ENCODE results near the gene RSF1.

DNA sequence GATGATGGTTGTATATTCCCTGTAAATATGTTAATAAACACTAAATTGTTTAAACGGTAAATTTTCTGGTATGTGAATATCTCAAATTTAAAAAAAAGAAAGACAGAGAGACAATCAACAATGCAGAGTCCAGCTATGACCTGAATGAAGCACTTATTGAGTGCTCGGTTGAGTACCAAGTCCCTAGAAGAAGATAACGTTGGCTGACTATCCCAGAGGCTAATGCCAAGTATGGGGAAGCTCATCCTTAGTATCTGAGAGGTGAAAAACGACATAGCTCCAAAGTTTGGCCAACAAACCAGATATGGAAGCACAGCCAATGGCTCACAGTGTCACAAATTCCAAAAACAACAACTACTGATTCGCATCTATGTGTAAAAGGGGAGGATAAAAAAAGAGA is 71.3 kb downstream of the RSF1 start:
- TF ChIP-seq EZH2 (IDR thresholded peaks at IDR 0.05; ENCODE audit: borderline replicate concordance, low read length) (no peak), CTCF (conservative IDR thresholded peaks at IDR 0.05 in 1 of 2, IDR thresholded peaks at IDR 0.05 in 1 of 2; ENCODE audit: extremely low read depth in 1 of 2, insufficient read depth in 1 of 2, low read depth in 1 of 2, low read length in 2 of 2) (no peak)

All from mammary epithelial cell (primary cell).